GM19468 (cell line): ENCODE results near the gene ATAD3A.
"Not testable (repeated sequence)": the region's sequence is repeated elsewhere in the genome, so short reads cannot be mapped to it uniquely, and the experiment has no call there.

Experiments used
- ATAC-seq: cut with Tn5 transposase; IDR thresholded peaks from one replicate; pipeline ENCODE4 v1.9.1; 2021; ENCODE audit warnings: mild to moderate bottlenecking, moderate library complexity, moderate number of reproducible peaks; ENCODE audit not compliant: unreplicated experiment; ENCODE audit errors: extremely low read depth

ATAD3A gene

GRCh38 chr1:1551524-1552262 is 39.7 kb downstream of the ATAD3A start:
- ATAC-seq: no peak

- no peak for ATAC-seq
Measured at GRCh38 chr1:1552263-1552639, 40.3 kb downstream of the ATAD3A start.

- ATAC-seq: no peak
Measured at GRCh38 chr1:1553821-1554494, 42.0 kb downstream of the ATAD3A start.

- ATAC-seq: no peak
Measured at GRCh38 chr1:1554550-1554925, 42.6 kb downstream of the ATAD3A start.

GRCh38 chr1:1554926-1555915 is 43.3 kb downstream of the ATAD3A start:
- no peak for ATAC-seq

- no peak for ATAC-seq
Measured at GRCh38 chr1:1556505-1556904, 44.5 kb downstream of the ATAD3A start.

- ATAC-seq: not testable (repeated sequence)
Measured at GRCh38 chr1:1556961-1557360, 45.0 kb downstream of the ATAD3A start.

- ATAC-seq: not testable (repeated sequence)
Measured at GRCh38 chr1:1557688-1558087, 45.7 kb downstream of the ATAD3A start.

GRCh38 chr1:1558591-1558990 is 46.6 kb downstream of the ATAD3A start:
- no peak for ATAC-seq

- ATAC-seq: no peak
Measured at GRCh38 chr1:1559066-1559465, 47.1 kb downstream of the ATAD3A start.

- no peak for ATAC-seq
Measured at GRCh38 chr1:1560178-1560577, 48.2 kb downstream of the ATAD3A start.

- ATAC-seq: no peak
Measured at GRCh38 chr1:1561801-1562470, 50.0 kb downstream of the ATAD3A start.

GRCh38 chr1:1562556-1563195 is 50.7 kb downstream of the ATAD3A start:
- no peak for ATAC-seq

GRCh38 chr1:1563688-1564087 is 51.7 kb downstream of the ATAD3A start:
- no peak for ATAC-seq

- no peak for ATAC-seq
Measured at GRCh38 chr1:1564268-1564667, 52.3 kb downstream of the ATAD3A start.

GRCh38 chr1:1565340-1565739 is 53.4 kb downstream of the ATAD3A start:
- ATAC-seq: no peak

- ATAC-seq: no peak
Measured at GRCh38 chr1:1567152-1567875, 55.4 kb downstream of the ATAD3A start.

GRCh38 chr1:1567891-1568291 is 55.9 kb downstream of the ATAD3A start:
- no peak for ATAC-seq

GRCh38 chr1:1569341-1569740 is 57.4 kb downstream of the ATAD3A start:
- no peak for ATAC-seq
